GM13976 (cell line): ENCODE measurements around the gene G2E3.
"Not testable (repeated sequence)": the region's sequence is repeated elsewhere in the genome, so short reads cannot be mapped to it uniquely, and the experiment has no call there.

Source experiments
- DNase-seq: peaks from one replicate; pipeline ENCODE4 v3.0.0; 2012; ENCODE audit warnings: low spot score
- in situ Hi-C: fragments of 300-500 bp; cut with MboI; formaldehyde crosslinking; loops from one replicate; pipeline ENCODE4 v1.12.0; 2022; ENCODE audit warnings: low sequenced_read_pairs, mixed read lengths, inconsistent platforms; ENCODE audit not compliant: unreplicated experiment
- TF ChIP-seq, protein P1 (sequence below): IDR thresholded peaks from 2 replicates; pipeline ENCODE4 v1.5.1; 2012; ENCODE audit warnings: borderline replicate concordance, mild to moderate bottlenecking; ENCODE audit not compliant: insufficient read depth; ENCODE audit errors: extremely low read depth, missing control alignments, control extremely low read depth

G2E3 gene

DNA sequence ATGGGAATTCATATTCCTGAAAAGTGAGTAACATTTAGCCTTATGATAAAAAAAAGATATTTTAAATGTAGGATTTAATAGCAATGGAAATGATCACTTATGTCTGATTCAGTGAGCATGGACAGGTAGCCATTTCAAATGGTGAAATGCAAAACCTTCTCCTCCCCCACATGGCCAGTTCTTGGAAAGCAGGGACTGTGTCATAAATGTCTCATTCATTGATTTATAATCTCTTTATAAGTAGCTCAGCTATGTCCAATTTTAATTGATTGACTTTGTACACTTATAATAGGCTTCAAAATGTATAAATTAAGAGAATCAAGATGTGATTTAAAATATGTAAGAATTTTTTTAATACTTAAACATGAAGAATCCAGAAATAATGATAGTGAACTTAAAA is 38.5 kb downstream of the G2E3 start:
- in situ Hi-C loops: no loop called here
- TF ChIP-seq, protein P1, sequence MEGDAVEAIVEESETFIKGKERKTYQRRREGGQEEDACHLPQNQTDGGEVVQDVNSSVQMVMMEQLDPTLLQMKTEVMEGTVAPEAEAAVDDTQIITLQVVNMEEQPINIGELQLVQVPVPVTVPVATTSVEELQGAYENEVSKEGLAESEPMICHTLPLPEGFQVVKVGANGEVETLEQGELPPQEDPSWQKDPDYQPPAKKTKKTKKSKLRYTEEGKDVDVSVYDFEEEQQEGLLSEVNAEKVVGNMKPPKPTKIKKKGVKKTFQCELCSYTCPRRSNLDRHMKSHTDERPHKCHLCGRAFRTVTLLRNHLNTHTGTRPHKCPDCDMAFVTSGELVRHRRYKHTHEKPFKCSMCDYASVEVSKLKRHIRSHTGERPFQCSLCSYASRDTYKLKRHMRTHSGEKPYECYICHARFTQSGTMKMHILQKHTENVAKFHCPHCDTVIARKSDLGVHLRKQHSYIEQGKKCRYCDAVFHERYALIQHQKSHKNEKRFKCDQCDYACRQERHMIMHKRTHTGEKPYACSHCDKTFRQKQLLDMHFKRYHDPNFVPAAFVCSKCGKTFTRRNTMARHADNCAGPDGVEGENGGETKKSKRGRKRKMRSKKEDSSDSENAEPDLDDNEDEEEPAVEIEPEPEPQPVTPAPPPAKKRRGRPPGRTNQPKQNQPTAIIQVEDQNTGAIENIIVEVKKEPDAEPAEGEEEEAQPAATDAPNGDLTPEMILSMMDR: no peak
- DNase-seq: no peak

- no peak for DNase-seq
- TF ChIP-seq, protein P1: no peak
- in situ Hi-C loops: no loop called here
These were observed 42.3 kb downstream of the G2E3 start for GRCh38 chr14:30600922-30601918.

GRCh38 chr14:30603402-30603801 is 44.4 kb downstream of the G2E3 start:
- TF ChIP-seq, protein P1: no peak
- no peak for DNase-seq
- in situ Hi-C loops: no loop called here

- DNase-seq, in situ Hi-C loops: not testable (repeated sequence)
These were observed 45.7 kb downstream of the G2E3 start for GRCh38 chr14:30604696-30605095.

GRCh38 chr14:30607156-30607780 is 48.3 kb downstream of the G2E3 start:
- in situ Hi-C loops: no loop called here
- TF ChIP-seq, protein P1: no peak
- DNase-seq: no peak

DNA sequence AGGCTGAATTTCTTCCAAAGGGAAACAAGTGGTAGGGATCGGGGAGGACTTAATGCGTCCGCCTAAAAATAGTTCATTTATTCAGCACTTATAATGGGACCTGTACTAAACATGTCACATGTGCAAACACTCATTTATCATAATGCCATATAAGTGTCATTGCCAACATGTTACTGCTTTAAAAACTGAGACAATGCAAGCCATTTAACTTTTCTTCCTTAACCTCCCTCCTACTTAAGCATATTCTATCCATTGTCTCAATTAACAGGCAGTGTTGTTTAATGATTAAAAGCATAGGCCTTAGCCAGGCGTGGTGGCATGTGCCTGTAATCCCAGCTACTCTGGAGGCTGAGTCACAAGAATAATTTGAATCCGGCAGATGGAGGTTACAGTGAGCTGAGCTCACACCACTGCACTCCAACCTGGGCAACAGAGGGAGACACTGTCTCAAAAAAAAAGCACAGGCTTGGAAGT is 49.6 kb downstream of the G2E3 start:
- DNase-seq: no peak
- TF ChIP-seq, protein P1: no peak
- in situ Hi-C loops: no loop called here
